ENCODE data around the gene PDCD1LG2.

DNA sequence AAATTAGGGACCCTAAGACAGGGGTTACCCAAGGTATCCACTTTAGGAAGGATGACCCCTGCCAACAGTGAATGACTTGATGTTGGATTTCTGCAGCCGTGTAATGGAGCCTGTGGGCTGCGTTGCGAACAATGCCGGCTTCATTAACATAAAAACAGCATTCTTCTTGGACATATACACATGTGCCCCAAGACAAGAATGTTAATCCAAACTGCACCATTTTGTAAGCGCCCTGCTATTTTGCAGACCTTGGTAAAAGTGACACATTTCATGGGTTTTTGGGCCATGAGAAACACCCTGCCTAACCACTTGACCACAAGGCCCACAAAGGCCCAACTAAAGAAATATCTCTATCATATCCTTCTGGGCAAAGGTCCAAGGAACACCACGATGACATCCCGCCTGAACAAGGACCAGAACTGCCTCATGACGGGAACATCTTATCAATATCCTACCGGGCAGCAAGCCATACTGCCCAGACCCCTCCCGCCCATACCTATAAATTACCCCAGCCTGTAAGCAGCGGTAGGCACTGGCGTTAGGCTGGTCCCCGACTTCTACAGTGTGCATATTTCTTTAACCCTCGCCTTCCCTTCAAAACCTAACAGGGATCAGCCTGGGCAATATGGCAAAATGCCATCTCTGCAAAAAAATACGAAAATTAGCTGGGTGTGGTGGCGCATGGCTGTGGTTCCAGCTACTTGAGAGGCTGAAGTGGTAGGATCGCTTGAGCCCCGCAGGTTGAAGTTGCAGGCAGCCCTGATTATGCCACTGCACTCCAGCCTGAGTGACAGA, 9.7 kb upstream of the PDCD1LG2 start:
- no peak for TF ChIP-seq TAF1 (IDR thresholded peaks at IDR 0.05; ENCODE audit: low read depth, low read length)
- no peak for TF ChIP-seq SIN3A (conservative IDR thresholded peaks at IDR 0.05 in 1 of 2, IDR thresholded peaks at IDR 0.05 in 1 of 2; ENCODE audit: low read depth in 1 of 2, low read length in 2 of 2)
- TF ChIP-seq POLR2AphosphoS5 (IDR thresholded peaks at IDR 0.05; ENCODE audit: low read depth, low read length): no peak
